Uterus (tissue), 4 donors: Measurements from ENCODE around the gene MAP4K3. TPM values are rescaled to one million over a fixed set of nuclear protein-coding genes. Genes with fewer than 3 reads are reported as not detected.
"Not testable (repeated sequence)": the region's sequence is repeated elsewhere in the genome, so short reads cannot be mapped to it uniquely, and the experiment has no call there.

ENCODE experiments used
- DNase-seq, 2 donors: peaks; one replicate each; pipeline ENCODE4 v3.0.0-alpha.2; 2019 to 2020
- H3K27ac ChIP-seq, 2 donors: fragments of 200-600 bp; sonication (generic); 1 replicate in 1 of 2; 2 replicates in 1 of 2; pipeline ENCODE4 v1.5.1; 2016 to 2018
- H3K27me3 ChIP-seq, 2 donors: fragments of 200-600 bp; sonication (generic); one replicate each; pipeline ENCODE4 v1.5.1; 2018 to 2019; ENCODE audit warnings: control low read depth in 1 of 2
- H3K36me3 ChIP-seq, 2 donors: fragments of 200-600 bp; sonication (generic); one replicate each; pipeline ENCODE4 v1.5.1; 2019; ENCODE audit warnings: control low read depth in 1 of 2
- H3K4me1 ChIP-seq, 2 donors: fragments of 200-600 bp; sonication (generic); one replicate each; pipeline ENCODE4 v1.5.1; 2018 to 2019; ENCODE audit warnings: control low read depth in 1 of 2
- H3K4me3 ChIP-seq, 2 donors: fragments of 200-600 bp; sonication (generic); 1 replicate in 1 of 2; 2 replicates in 1 of 2; pipeline ENCODE4 v1.5.1; 2018 to 2019; ENCODE audit warnings: mild to moderate bottlenecking in 1 of 2
- H3K9me3 ChIP-seq, 2 donors: fragments of 200-600 bp; sonication (generic); one replicate each; pipeline ENCODE4 v1.5.1; 2019; ENCODE audit warnings: control low read depth in 1 of 2
- POLR2A ChIP-seq, 2 donors: fragments of 450-650 bp; IDR thresholded peaks; one replicate each; pipeline ENCODE4 v1.6.1; 2016; ENCODE audit warnings: antibody characterized with exemption in 2 of 2, mild to moderate bottlenecking in 1 of 2, moderate library complexity in 1 of 2
- intact Hi-C: fragments of 100-400 bp; cut with DNase I; formaldehyde crosslinking; loops from one replicate; pipeline ENCODE4 v1.15.1; 2023; ENCODE audit warnings: low total_unique reads
- total RNA-seq, 4 donors: library from RNA; depleted of rRNA in 3 of 4; stranded (reverse); fragments of >200 nt in 3 of 4; gene quantifications; one replicate each; pipeline versions ENCODE4 v1.1.0 to v1.2.4, GENCODE V29; 2014 to 2023
- TF ChIP-seq, protein P1 (sequence below), 4 experiments: fragments of 200-600 bp in 2 of 4; fragments of 450-650 bp in 2 of 4; sonication (generic) in 2 of 4; IDR thresholded peaks; one replicate each; pipeline ENCODE4 v1.5.1; 2016 to 2019; ENCODE audit warnings: antibody characterized with exemption in 4 of 4, mild to moderate bottlenecking in 2 of 4, moderate library complexity in 1 of 4
- donor health status: DM: yes; HTN: yes; CAD: no.

MAP4K3 gene
- total RNA-seq, 4 donors from 2014 or later: 31.5 to 110 (median 72.3) TPM

DNA sequence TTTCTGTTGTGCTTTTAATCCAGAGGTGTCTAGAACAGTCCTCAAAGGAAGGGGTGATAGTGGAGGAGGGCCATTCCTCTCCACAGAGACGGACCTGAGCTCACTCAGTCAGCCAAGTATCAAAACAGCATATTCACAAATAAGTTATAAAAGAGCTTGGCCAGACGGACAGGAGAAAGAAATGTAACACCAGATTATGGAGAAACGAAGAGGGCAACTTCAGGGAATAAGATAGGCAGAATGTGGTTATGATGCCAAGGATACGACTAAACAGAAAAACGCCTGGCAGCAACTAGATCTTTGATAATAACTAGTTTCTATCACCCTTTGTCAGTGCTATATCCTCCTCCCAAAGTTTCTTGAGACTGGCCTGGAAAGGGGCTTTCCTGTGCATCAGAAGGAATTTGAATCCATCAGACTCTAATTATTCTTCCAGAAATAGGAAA lies 42.5 kb downstream of the MAP4K3 start:
- intact Hi-C loops: no loop called here
- Histone ChIP-seq H3K4me3 (no peak overlapping the region), H3K27ac (peak overlapping the region in 1 of 2 donors; percentile 42), H3K27me3 (no peaks in the 10 kb centered on the region), H3K4me1 (no peaks in the 10 kb centered on the region), H3K9me3 (no peaks in the 10 kb centered on the region), H3K36me3 (no peaks in the 10 kb centered on the region)
- TF ChIP-seq POLR2A (IDR thresholded peaks at IDR 0.05): no peak
- TF ChIP-seq, protein P1, sequence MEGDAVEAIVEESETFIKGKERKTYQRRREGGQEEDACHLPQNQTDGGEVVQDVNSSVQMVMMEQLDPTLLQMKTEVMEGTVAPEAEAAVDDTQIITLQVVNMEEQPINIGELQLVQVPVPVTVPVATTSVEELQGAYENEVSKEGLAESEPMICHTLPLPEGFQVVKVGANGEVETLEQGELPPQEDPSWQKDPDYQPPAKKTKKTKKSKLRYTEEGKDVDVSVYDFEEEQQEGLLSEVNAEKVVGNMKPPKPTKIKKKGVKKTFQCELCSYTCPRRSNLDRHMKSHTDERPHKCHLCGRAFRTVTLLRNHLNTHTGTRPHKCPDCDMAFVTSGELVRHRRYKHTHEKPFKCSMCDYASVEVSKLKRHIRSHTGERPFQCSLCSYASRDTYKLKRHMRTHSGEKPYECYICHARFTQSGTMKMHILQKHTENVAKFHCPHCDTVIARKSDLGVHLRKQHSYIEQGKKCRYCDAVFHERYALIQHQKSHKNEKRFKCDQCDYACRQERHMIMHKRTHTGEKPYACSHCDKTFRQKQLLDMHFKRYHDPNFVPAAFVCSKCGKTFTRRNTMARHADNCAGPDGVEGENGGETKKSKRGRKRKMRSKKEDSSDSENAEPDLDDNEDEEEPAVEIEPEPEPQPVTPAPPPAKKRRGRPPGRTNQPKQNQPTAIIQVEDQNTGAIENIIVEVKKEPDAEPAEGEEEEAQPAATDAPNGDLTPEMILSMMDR (IDR thresholded peaks at IDR 0.05): no peak
- DNase-seq: no peak

DNA sequence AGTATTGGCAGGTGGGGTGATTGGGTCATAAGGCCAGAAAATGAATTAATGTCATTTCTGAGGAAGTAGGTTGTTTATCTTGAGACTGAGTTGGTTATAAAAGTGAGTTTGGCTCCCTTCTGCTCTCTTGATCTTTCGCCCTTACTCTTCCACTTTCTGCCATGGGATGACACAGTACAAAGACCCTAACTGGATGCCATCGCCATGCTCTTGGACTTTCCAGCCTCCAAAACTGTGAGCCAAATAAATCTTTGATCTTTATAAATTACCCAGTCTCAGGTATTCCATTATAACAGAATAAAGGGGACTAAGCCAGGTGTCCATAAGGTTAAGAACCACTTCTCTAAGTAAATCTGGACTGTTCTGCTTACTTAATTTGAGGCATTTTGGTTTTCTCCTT lies 44.4 kb downstream of the MAP4K3 start:
- DNase-seq: no peak
- Histone ChIP-seq H3K4me3 (no peak overlapping the region), H3K36me3 (no peaks in the 10 kb centered on the region), H3K4me1 (no peaks in the 10 kb centered on the region), H3K27me3 (no peaks in the 10 kb centered on the region), H3K9me3 (no peaks in the 10 kb centered on the region), H3K27ac (no peak overlapping the region)
- intact Hi-C loops: no loop called here
- no peak for TF ChIP-seq POLR2A (IDR thresholded peaks at IDR 0.05)
- TF ChIP-seq, protein P1 (IDR thresholded peaks at IDR 0.05): no peak

DNA sequence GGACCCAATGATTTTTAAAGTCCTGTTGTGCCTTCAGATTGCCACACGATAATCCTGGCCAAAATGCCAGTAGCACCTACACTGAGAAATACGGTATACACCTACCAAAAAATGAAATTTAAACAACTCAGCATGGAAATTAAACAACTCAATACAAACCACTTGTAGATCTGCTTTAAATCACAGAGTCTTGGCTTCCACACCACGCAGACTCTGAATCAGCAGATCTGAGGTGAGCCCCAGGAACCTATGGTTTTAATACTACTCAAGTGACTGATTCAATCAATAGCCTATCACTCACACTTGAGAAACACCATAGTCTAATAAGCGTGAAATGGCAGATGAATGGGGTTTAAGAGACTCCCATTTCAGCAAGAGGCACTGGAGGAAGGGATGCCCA lies 46.9 kb downstream of the MAP4K3 start:
- no peak overlapping the region for H3K4me3 ChIP-seq
- H3K27ac ChIP-seq: no peak overlapping the region
- H3K9me3 ChIP-seq: no peaks in the 10 kb centered on the region
- no peak for DNase-seq
- no peaks in the 10 kb centered on the region for H3K4me1 ChIP-seq
- TF ChIP-seq, protein P1 (IDR thresholded peaks at IDR 0.05): no peak
- no peak for TF ChIP-seq POLR2A (IDR thresholded peaks at IDR 0.05)
- H3K27me3 ChIP-seq: no peaks in the 10 kb centered on the region
- H3K36me3 ChIP-seq: no peaks in the 10 kb centered on the region
- intact Hi-C loops: no loop called here

DNA sequence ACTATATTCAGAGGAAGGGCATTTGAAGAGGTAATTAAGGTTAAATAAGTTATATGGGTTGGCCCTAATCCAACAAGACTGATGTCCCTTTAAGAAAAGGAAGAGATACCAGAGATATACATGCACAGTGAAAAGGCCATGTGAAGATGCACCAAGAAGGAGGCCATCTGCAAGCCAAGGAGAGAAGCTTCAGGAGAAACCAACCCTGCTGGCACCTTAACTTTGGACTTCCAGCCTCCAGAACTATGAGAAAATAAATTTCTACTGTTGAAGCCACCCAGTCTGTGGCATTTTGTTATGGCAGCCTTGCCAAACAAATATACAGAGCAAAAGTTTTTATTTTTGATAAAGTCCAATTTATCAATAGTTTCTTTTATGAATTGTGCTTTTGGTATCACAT lies 51.0 kb downstream of the MAP4K3 start:
- intact Hi-C loops: no loop called here
- no peak overlapping the region for H3K4me3 ChIP-seq
- no peaks in the 10 kb centered on the region for H3K9me3 ChIP-seq
- DNase-seq: no peak
- no peaks in the 10 kb centered on the region for H3K27me3 ChIP-seq
- H3K36me3 ChIP-seq: no peaks in the 10 kb centered on the region
- no peak for TF ChIP-seq POLR2A (IDR thresholded peaks at IDR 0.05)
- TF ChIP-seq, protein P1 (IDR thresholded peaks at IDR 0.05): no peak
- H3K4me1 ChIP-seq: no peaks in the 10 kb centered on the region
- H3K27ac ChIP-seq: no peak overlapping the region

DNA sequence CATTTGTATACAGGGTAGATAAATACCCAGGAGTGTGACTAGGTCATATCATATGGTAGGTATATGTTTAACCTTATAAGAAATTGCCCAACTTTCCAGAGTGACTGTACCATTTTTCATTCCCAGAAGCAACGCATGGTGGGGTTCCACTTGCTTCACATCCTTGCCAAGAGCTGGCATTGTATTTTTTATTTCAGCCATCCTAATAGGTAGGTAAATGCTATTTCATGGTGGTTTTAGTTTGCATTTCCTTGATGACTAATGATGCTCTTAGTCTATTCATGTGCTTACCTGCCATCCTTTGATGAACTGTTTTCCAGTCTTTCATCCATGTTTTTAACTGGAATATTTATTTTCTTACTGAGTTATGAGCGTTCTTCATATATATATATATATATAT lies 51.9 kb downstream of the MAP4K3 start:
- intact Hi-C loops: no loop called here
- Histone ChIP-seq H3K36me3 (no peaks in the 10 kb centered on the region), H3K27ac (no peak overlapping the region), H3K9me3 (no peaks in the 10 kb centered on the region), H3K4me1 (no peaks in the 10 kb centered on the region), H3K27me3 (no peaks in the 10 kb centered on the region), H3K4me3 (no peak overlapping the region)
- no peak for DNase-seq
- no peak for TF ChIP-seq POLR2A (IDR thresholded peaks at IDR 0.05)
- TF ChIP-seq, protein P1 (IDR thresholded peaks at IDR 0.05): no peak

DNA sequence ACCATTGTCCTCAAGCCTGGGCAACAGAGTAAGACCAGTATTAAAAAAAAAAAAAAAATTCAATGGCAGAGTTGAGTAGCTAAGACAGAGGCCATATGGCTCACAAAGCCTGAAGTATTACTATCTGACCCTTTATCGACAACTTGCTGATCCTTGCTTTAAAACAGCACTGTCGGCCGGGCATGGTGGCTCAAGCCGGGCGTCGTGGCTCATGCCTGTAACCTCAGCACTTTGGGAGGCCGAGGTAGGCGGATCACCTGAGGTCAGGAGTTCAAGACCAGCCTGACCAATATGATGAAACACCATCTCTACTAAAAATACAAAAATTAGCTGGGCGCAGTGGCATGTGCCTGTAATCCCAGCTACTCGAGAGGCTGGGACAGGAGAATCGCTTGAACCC lies 53.0 kb downstream of the MAP4K3 start:
- intact Hi-C loops, DNase-seq: not testable (repeated sequence)

More for the DNA sequence above, 53.0 kb downstream of the MAP4K3 start:
- not testable (repeated sequence) for H3K27me3 ChIP-seq, H3K9me3 ChIP-seq, H3K4me3 ChIP-seq, H3K4me1 ChIP-seq, H3K36me3 ChIP-seq, H3K27ac ChIP-seq
